HCT116 (cell line): ENCODE measurements around the gene PCED1A.

Experiments used
- ATF3 ChIP-seq: IDR thresholded peaks from 2 replicates; pipeline ENCODE4 v1.6.1; 2012
- CTCF ChIP-seq, 3 experiments: fragments of 200-600 bp in 1 of 3; sonication (generic) in 1 of 3; IDR thresholded peaks in 2 of 3; conservative IDR thresholded peaks in 1 of 3; 2 replicates each; pipeline ENCODE4 v1.5.1; 2012 to 2017; ENCODE audit warnings: low read depth in 2 of 3, low read length in 2 of 3, antibody characterized with exemption in 1 of 3, borderline replicate concordance in 1 of 3, control low read depth in 1 of 3, mild to moderate bottlenecking in 1 of 3, mixed read lengths in 1 of 3, mixed run types in 1 of 3, moderate library complexity in 1 of 3; ENCODE audit not compliant: insufficient read depth in 1 of 3
- JUND ChIP-seq: IDR thresholded peaks from 2 replicates; pipeline ENCODE4 v1.6.1; 2012
- POLR2A ChIP-seq: IDR thresholded peaks from 2 replicates; pipeline ENCODE4 v1.7.0; 2011; ENCODE audit warnings: borderline replicate concordance; ENCODE audit not compliant: insufficient read depth, insufficient read length; ENCODE audit errors: extremely low read depth
- POLR2AphosphoS5 ChIP-seq: IDR thresholded peaks from 2 replicates; pipeline ENCODE4 v1.6.1; 2011; ENCODE audit warnings: mild to moderate bottlenecking, low read depth, low read length, moderate library complexity
- RAD21 ChIP-seq: IDR thresholded peaks from 2 replicates; pipeline ENCODE4 v1.6.1; 2012; ENCODE audit warnings: low read depth, mild to moderate bottlenecking
- SRF ChIP-seq: IDR thresholded peaks from 2 replicates; pipeline ENCODE4 v1.6.1; 2012; ENCODE audit warnings: low read depth
- YY1 ChIP-seq: IDR thresholded peaks from 2 replicates; pipeline ENCODE4 v1.6.1; 2011; ENCODE audit warnings: low read length, low read depth, moderate library complexity, mild to moderate bottlenecking; ENCODE audit not compliant: insufficient replicate concordance; ENCODE audit errors: extremely low read depth
- ZBTB33 ChIP-seq: IDR thresholded peaks from 2 replicates; pipeline ENCODE4 v1.6.1; 2011; ENCODE audit warnings: mild to moderate bottlenecking, low read length, moderate library complexity; ENCODE audit not compliant: insufficient replicate concordance; ENCODE audit errors: extremely low read depth
- ZNF274 ChIP-seq: fragments of 200-500 bp; sonication (Bioruptor generic); IDR thresholded peaks from 2 replicates; pipeline ENCODE4 v1.6.1; 2014; ENCODE audit warnings: mild to moderate bottlenecking, low read depth, low read length, inconsistent platforms

- TF ChIP-seq POLR2AphosphoS5 (no peak), CTCF (IDR thresholded peaks at IDR 0.05 in 2 of 3, conservative IDR thresholded peaks at IDR 0.05 in 1 of 3; ENCODE audit: borderline replicate concordance in 1 of 3, insufficient read depth in 1 of 3, low read depth in 2 of 3, low read length in 2 of 3) (no peak), POLR2A (no peak), ZBTB33 (no peak), JUND (no peak), ATF3 (no peak), YY1 (no peak), RAD21 (no peak), ZNF274 (no peak), SRF (no peak)
Measured at GRCh38 chr20:2799688-2800520, 40.6 kb downstream of the PCED1A start.
